Skeletal muscle tissue (tissue), 4 donors: ENCODE results near the gene CLTRN. TPM values are rescaled to one million over a fixed set of nuclear protein-coding genes. Genes with fewer than 3 reads are reported as not detected.

ENCODE experiments used
- H3K27ac ChIP-seq: one replicate; pipeline ENCODE4 v1.7.0; 2013; ENCODE audit warnings: mild to moderate bottlenecking, low read depth, low read length, inconsistent platforms
- H3K27me3 ChIP-seq, 3 donors: one replicate each; pipeline ENCODE4 v1.7.0; 2013; ENCODE audit warnings: low read length in 3 of 3; ENCODE audit not compliant: control insufficient read depth in 3 of 3, insufficient read depth in 3 of 3
- H3K36me3 ChIP-seq, 3 donors: one replicate each; pipeline ENCODE4 v1.7.0; 2013; ENCODE audit warnings: low read length in 3 of 3; ENCODE audit not compliant: control insufficient read depth in 3 of 3, insufficient read depth in 3 of 3
- H3K4me1 ChIP-seq, 3 donors: one replicate each; pipeline ENCODE4 v1.7.0; 2013; ENCODE audit warnings: low read length in 3 of 3, mild to moderate bottlenecking in 3 of 3; ENCODE audit not compliant: control insufficient read depth in 3 of 3, insufficient read depth in 3 of 3
- H3K4me3 ChIP-seq, 3 donors: one replicate each; pipeline ENCODE4 v1.7.0; 2013; ENCODE audit warnings: low read length in 3 of 3
- H3K9ac ChIP-seq, 3 donors: one replicate each; pipeline ENCODE4 v1.7.0; 2013; ENCODE audit warnings: low read length in 3 of 3, mild to moderate bottlenecking in 3 of 3, moderate library complexity in 2 of 3, low read depth in 1 of 3
- H3K9me3 ChIP-seq, 3 donors: one replicate each; pipeline ENCODE4 v1.7.0; 2013; ENCODE audit warnings: low read length in 3 of 3; ENCODE audit not compliant: control insufficient read depth in 3 of 3
- total RNA-seq: library from RNA; depleted of rRNA; stranded (reverse); fragments of >200 nt; gene quantifications from one replicate; pipeline ENCODE4 v1.2.3, GENCODE V29; 2014
- donor health status: Osteomylitis.

The CLTRN gene
- total RNA-seq, 1 donor from 2014 or later = not detected

DNA sequence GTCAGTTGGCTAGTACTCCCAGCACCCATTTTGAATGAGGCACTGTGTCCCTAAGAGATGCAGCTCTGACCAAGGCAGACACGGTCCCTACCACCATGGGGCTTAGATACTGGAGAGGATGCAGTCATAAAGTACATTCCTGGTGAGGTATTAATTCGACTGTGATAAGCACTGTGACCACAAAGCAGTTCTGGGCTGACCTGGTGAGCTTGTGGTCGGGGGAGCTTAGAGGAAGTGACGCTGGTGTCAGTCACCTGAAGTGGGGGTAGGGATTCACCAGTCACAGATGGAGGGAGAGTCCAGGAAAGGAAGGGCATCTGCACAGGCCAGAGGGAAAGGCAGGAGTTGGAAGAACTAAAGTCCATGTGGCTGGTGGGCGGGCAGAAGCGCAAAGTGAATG is 15.8 kb upstream of the CLTRN start:
- Histone ChIP-seq H3K9me3 (no peaks in the 10 kb centered on the region), H3K36me3 (peaks cover 0 to 4% (median 3%) of the 10 kb centered on the region in 3 donors), H3K4me1 (peaks cover 6 to 19% (median 8%) of the 10 kb centered on the region in 3 donors), H3K27ac (no peak overlapping the region), H3K4me3 (no peak overlapping the region), H3K9ac (no peak overlapping the region), H3K27me3 (no peaks in the 10 kb centered on the region)

DNA sequence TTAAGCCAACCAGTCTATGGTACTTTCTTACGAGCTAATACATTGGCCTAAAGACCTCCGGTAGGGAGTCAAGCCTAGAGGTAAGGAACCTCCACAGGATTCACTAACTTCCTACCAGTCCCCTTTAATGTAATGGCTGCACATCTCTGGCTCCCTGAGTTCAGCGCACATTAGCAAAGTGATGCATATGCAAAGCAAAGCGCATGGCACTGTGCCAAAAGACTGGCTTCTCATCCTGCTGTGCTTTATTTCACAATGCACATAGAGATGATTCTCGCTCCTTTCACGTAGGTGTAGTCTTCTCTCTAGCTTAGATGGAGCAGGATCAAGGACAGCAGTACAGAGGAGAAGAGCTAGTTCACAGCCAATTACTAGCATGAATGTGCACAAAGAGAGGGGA is 14.6 kb upstream of the CLTRN start:
- Histone ChIP-seq H3K27me3 (no peaks in the 10 kb centered on the region), H3K4me1 (peaks cover 8 to 22% (median 8%) of the 10 kb centered on the region in 3 donors), H3K4me3 (no peak overlapping the region), H3K9ac (no peak overlapping the region), H3K9me3 (no peaks in the 10 kb centered on the region), H3K27ac (no peak overlapping the region), H3K36me3 (peaks cover 0 to 3% (median 2%) of the 10 kb centered on the region in 3 donors)

DNA sequence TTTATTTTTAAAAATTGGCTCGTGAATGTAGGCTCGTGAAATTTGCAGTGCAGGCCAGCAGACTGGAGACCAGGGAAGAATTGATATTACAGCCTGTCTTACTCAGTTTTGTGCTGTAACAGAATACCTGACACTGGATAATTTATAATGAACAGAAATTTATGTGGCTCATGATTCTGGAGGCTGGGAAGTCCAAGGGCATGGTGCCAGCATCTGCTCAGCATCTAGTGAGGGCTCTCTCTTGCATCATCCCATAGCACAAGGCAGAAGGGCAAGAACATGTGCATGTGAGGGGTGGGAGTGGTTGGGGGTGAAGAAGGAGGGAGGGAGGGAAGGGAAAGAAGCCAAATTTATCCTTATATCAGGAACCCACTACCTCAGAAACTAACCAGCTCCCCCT is 13.7 kb upstream of the CLTRN start:
- H3K9me3 ChIP-seq = no peaks in the 10 kb centered on the region
- H3K4me3 ChIP-seq = no peak overlapping the region
- H3K36me3 ChIP-seq = peaks cover 0 to 3% (median 2%) of the 10 kb centered on the region in 3 donors

DNA sequence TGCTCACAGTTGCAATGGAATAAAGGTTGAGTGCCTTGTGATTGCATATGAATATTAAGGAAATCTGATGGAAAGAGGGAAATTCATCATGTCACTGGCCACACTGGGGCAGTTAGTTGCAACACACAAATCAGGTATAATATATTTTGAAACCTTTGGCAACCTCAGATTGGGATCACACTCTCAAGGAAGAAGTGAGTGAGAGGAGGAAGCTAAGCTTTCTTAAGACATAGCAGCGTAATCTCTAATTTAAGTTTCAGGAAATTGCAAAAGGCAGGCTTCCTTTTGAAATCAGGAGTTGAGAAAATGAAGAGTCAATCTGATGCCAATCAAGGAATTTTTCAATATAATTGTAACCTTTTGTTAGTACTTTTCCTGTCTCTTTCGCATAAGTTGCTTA is 12.3 kb upstream of the CLTRN start:
- Histone ChIP-seq H3K9ac (peak overlapping the region in 1 of 3 donors; percentile 79), H3K9me3 (no peaks in the 10 kb centered on the region), H3K36me3 (peaks cover 0 to 3% (median 2%) of the 10 kb centered on the region in 3 donors), H3K27ac (no peak overlapping the region), H3K27me3 (no peaks in the 10 kb centered on the region), H3K4me3 (peak overlapping the region in 1 of 3 donors; percentile 12), H3K4me1 (peaks cover 8 to 28% (median 9%) of the 10 kb centered on the region in 3 donors)

More for the DNA sequence above, 13.7 kb upstream of the CLTRN start:
- H3K4me1 ChIP-seq = peaks cover 8 to 28% (median 9%) of the 10 kb centered on the region in 3 donors
- no peaks in the 10 kb centered on the region for H3K27me3 ChIP-seq
- no peak overlapping the region for H3K9ac ChIP-seq
- H3K27ac ChIP-seq = no peak overlapping the region

- peaks cover 0 to 2% (median 0%) of the 10 kb centered on the region in 3 donors for H3K36me3 ChIP-seq
- H3K9me3 ChIP-seq = no peaks in the 10 kb centered on the region
- peak overlapping the region; percentile 94 for H3K27ac ChIP-seq
- H3K4me1 ChIP-seq = peaks cover 7 to 28% (median 8%) of the 10 kb centered on the region in 3 donors
- peaks cover 0 to 2% (median 0%) of the 10 kb centered on the region in 3 donors for H3K27me3 ChIP-seq
- H3K4me3 ChIP-seq = peak overlapping the region; percentile 89 to 95 (median 94)
- peak overlapping the region; percentile 79 to 93 (median 93) for H3K9ac ChIP-seq
Observed at GRCh38 chrX:15675490-15675921, 10.9 kb upstream of the CLTRN start.

GRCh38 chrX:15674841-15675489 is 10.4 kb upstream of the CLTRN start:
- Histone ChIP-seq H3K9ac (peak overlapping the region; percentile 79 to 93 (median 93)), H3K27me3 (peaks cover 0 to 3% (median 0%) of the 10 kb centered on the region in 3 donors), H3K4me1 (peaks cover 7 to 28% (median 8%) of the 10 kb centered on the region in 3 donors), H3K36me3 (peaks cover 0 to 2% (median 0%) of the 10 kb centered on the region in 3 donors), H3K9me3 (no peaks in the 10 kb centered on the region), H3K27ac (peak overlapping the region; percentile 94), H3K4me3 (peak overlapping the region; percentile 89 to 95 (median 94))

- Histone ChIP-seq H3K9ac (peak overlapping the region; percentile 79 to 93 (median 93)), H3K9me3 (no peaks in the 10 kb centered on the region), H3K4me1 (peaks cover 7 to 28% (median 8%) of the 10 kb centered on the region in 3 donors), H3K4me3 (peak overlapping the region; percentile 89 to 95 (median 94)), H3K27me3 (peaks cover 0 to 5% (median 0%) of the 10 kb centered on the region in 3 donors), H3K36me3 (peaks cover 0 to 2% (median 0%) of the 10 kb centered on the region in 3 donors), H3K27ac (peak overlapping the region; percentile 94)
Observed at GRCh38 chrX:15674514-15674840, 9.9 kb upstream of the CLTRN start.

DNA sequence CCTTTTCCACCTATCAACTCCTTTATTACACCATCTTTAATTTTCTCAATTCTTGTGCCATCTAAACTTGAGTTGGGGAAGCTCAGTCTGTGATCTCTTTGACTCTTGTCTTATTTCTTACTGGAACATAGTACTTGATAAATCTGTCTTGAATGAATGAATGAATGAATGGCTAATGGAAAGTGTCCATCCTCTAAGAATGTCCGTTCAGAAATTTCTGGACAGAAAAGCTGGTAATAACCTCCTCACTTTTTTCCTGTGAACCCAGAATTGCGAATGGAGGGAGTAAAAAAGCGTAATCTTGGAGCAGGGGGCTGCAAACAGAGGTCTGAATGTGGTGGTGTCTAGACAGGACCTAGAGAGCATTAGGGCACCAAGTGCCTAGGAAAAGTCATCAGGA is 9.4 kb upstream of the CLTRN start:
- Histone ChIP-seq H3K4me3 (peak overlapping the region; percentile 89 to 95 (median 94)), H3K27me3 (peaks cover 0 to 5% (median 0%) of the 10 kb centered on the region in 3 donors), H3K9ac (peak overlapping the region; percentile 79 to 93 (median 93)), H3K4me1 (peaks cover 7 to 28% (median 8%) of the 10 kb centered on the region in 3 donors), H3K36me3 (no peaks in the 10 kb centered on the region), H3K27ac (peak overlapping the region; percentile 94), H3K9me3 (no peaks in the 10 kb centered on the region)

DNA sequence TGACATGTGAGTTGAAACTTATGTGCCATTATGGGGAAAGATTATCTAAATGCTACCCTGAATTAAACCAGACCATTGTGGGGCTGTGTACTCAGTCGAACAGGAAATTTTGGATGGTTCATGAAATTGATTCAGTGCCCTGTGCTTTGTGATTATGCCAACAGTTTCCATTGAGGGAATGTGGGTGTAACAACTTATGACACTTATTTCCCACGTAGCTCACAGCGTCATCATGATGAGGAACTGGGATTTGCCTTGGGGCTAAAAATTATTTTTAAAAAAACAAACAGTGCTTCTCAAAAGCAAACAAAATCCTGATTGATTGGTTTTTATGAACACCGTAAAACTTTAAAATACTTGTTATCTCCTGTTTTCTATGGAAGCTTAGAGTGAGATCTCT is 8.3 kb upstream of the CLTRN start:
- Histone ChIP-seq H3K27me3 (peaks cover 0 to 5% (median 0%) of the 10 kb centered on the region in 3 donors), H3K9ac (no peak overlapping the region)

DNA sequence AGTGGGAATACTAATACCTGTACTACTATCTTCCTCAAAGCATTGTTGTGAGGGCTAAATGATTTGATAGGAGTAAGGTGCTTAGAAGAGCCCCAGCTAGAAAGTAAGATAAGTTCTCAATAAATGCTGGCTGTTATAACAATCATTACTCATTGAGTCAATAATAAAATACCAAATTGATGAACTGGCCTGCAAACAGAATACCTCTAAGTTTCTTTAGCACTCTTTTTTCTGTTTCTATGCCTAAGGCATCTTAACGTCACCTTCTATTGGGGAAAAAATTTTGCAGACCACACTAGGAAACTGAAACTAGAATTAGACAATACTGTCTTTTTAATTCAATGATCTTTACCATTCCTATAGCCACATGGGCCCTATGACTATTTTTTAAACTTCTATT is 1.2 kb downstream of the CLTRN start:
- Histone ChIP-seq H3K4me1 (no peaks in the 10 kb centered on the region), H3K4me3 (no peak overlapping the region), H3K9ac (no peak overlapping the region), H3K27me3 (peaks cover 0 to 23% (median 3%) of the 10 kb centered on the region in 3 donors), H3K27ac (no peak overlapping the region), H3K36me3 (no peaks in the 10 kb centered on the region), H3K9me3 (no peaks in the 10 kb centered on the region)

More for the DNA sequence above, 8.3 kb upstream of the CLTRN start:
- H3K9me3 ChIP-seq = no peaks in the 10 kb centered on the region
- H3K4me1 ChIP-seq = peaks cover 7 to 23% (median 8%) of the 10 kb centered on the region in 3 donors
- no peaks in the 10 kb centered on the region for H3K36me3 ChIP-seq
- no peak overlapping the region for H3K27ac ChIP-seq
- H3K4me3 ChIP-seq = no peak overlapping the region
